OCI-LY3 (cell line): ENCODE measurements around the gene DOCK9.
A peak's percentile ranks its signal among the peaks of the same experiment; 100 is the strongest.

Experiments used
- H2AFZ ChIP-seq: fragments of 200-600, 300-600 bp; shearing (Covaris generic); 2 replicates; pipeline ENCODE4 v1.6.0; 2014; ENCODE audit warnings: antibody characterized with exemption, low read depth, low read length
- H3K27ac ChIP-seq: fragments of 200-600, 300-600 bp; sonication (generic); 2 replicates; pipeline ENCODE4 v1.5.1; 2014; ENCODE audit warnings: mild to moderate bottlenecking, low read length, moderate library complexity, mixed read lengths
- H3K27me3 ChIP-seq: fragments of 200-600, 300-600 bp; sonication (generic); 2 replicates; pipeline ENCODE4 v1.6.1; 2014; ENCODE audit warnings: low read depth, low read length, mixed read lengths
- H3K36me3 ChIP-seq: fragments of 200-600, 300-600 bp; sonication (generic); replicated peaks from 2 replicates; pipeline ENCODE3; 2014; ENCODE audit warnings: low read depth, low read length, mixed read lengths
- H3K4me1 ChIP-seq: fragments of 300-600, 200-600 bp; sonication (generic); 2 replicates; pipeline ENCODE4 v1.6.1; 2014; ENCODE audit warnings: low read length, mixed read lengths
- H3K4me2 ChIP-seq: fragments of 200-600, 300-600 bp; sonication (generic); 2 replicates; pipeline ENCODE4 v1.6.1; 2014; ENCODE audit warnings: low read length, mixed read lengths
- H3K4me3 ChIP-seq: fragments of 300-600, 200-600 bp; sonication (generic); 2 replicates; pipeline ENCODE4 v1.5.1; 2014; ENCODE audit warnings: antibody characterized with exemption, mild to moderate bottlenecking, low read length, moderate library complexity
- H3K79me2 ChIP-seq: fragments of 300-600, 200-600 bp; shearing (Covaris generic); 2 replicates; pipeline ENCODE4 v1.6.1; 2014; ENCODE audit warnings: mild to moderate bottlenecking, low read length, mixed read lengths
- H3K9ac ChIP-seq: fragments of 300-600, 200-600 bp; shearing (Covaris generic); 2 replicates; pipeline ENCODE4 v1.6.0; 2014; ENCODE audit warnings: mild to moderate bottlenecking, low read length, moderate library complexity
- H3K9me3 ChIP-seq: fragments of 200-600, 300-600 bp; shearing (Covaris generic); 2 replicates; pipeline ENCODE4 v1.6.1; 2014; ENCODE audit warnings: low read length, mixed read lengths; ENCODE audit not compliant: insufficient read depth
- H4K20me1 ChIP-seq: fragments of 200-600, 300-600 bp; sonication (generic); 2 replicates; pipeline ENCODE4 v1.6.1; 2016; ENCODE audit warnings: low read length, mixed read lengths; ENCODE audit not compliant: insufficient read depth
- EZH2phosphoT487 ChIP-seq: fragments of 200-600 bp; shearing (Covaris generic); IDR thresholded peaks from 2 replicates; pipeline ENCODE4 v1.6.1; 2018; ENCODE audit warnings: antibody characterized with exemption, mixed run types, low read depth
- TF ChIP-seq, protein P1 (sequence below): fragments of 200-600, 300-600 bp; sonication (generic); IDR thresholded peaks from 2 replicates; pipeline ENCODE4 v1.5.1; 2014; ENCODE audit warnings: antibody characterized with exemption, low read length, low read depth

DOCK9 gene

DNA sequence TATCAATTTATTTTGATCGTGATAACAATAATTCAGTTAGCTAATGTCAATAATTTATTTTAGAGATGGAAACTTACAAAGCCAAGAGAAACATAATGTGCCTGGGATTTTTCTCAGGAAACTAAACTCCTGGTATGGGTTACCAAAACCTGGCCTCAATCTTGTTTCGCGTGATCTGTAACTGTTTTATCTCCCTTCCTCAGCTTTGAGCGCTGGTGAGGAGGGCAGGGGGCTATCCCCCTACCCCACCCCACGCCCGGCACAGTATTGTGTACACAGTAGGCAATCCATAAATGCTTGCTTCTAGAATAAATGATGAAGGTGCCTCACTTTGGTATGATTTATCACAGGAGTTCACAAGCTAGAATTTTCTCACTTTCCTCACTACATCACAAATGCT lies 7.7 kb upstream of the DOCK9 start:
- Histone ChIP-seq H3K36me3 (no peaks in the 10 kb centered on the region), H3K27me3 (0 out of 2 replicates have a peak, but pooled peaks cover 2% of the 10 kb centered on the region), H3K9ac (no peak overlapping the region), H3K4me1 (peaks cover 20% of the 10 kb centered on the region), H2AFZ (no peak overlapping the region), H4K20me1 (no peaks in the 10 kb centered on the region), H3K4me2 (no peak overlapping the region), H3K4me3 (no peak overlapping the region), H3K27ac (no peak overlapping the region), H3K9me3 (no peaks in the 10 kb centered on the region), H3K79me2 (no peaks in the 10 kb centered on the region)
- no peak for TF ChIP-seq EZH2phosphoT487
- TF ChIP-seq, protein P1, sequence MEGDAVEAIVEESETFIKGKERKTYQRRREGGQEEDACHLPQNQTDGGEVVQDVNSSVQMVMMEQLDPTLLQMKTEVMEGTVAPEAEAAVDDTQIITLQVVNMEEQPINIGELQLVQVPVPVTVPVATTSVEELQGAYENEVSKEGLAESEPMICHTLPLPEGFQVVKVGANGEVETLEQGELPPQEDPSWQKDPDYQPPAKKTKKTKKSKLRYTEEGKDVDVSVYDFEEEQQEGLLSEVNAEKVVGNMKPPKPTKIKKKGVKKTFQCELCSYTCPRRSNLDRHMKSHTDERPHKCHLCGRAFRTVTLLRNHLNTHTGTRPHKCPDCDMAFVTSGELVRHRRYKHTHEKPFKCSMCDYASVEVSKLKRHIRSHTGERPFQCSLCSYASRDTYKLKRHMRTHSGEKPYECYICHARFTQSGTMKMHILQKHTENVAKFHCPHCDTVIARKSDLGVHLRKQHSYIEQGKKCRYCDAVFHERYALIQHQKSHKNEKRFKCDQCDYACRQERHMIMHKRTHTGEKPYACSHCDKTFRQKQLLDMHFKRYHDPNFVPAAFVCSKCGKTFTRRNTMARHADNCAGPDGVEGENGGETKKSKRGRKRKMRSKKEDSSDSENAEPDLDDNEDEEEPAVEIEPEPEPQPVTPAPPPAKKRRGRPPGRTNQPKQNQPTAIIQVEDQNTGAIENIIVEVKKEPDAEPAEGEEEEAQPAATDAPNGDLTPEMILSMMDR = no peak

DNA sequence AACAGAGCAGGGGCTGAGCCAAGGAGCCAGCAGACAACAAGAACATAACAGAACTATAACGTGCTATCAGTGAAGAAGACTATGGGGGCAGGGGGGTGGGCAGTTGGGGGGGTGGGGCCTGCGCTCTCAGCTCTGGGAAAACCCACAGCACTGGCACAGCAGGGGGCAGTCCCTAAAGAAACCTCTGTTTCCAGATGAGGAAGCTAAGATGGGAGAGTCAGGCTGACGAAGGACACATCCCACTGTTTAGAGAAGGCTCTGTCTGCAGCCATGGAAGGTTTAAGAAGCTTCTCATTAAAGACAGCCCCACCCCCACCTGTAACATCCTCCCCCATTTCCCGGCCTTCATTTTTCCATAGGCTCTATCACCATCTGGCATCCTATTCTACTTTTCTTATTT lies 7.1 kb upstream of the DOCK9 start:
- peak overlapping the region; percentile 4; the same call in 1 of the 2 replicates for H3K4me2 ChIP-seq
- H4K20me1 ChIP-seq = no peaks in the 10 kb centered on the region
- no peaks in the 10 kb centered on the region for H3K79me2 ChIP-seq
- no peak overlapping the region for H3K27ac ChIP-seq
- no peak overlapping the region for H3K9ac ChIP-seq
- peaks cover 20% of the 10 kb centered on the region for H3K4me1 ChIP-seq
- 0 out of 2 replicates have a peak, but pooled peaks cover under 1% of the 10 kb centered on the region for H3K27me3 ChIP-seq
- H3K9me3 ChIP-seq = no peaks in the 10 kb centered on the region
- H2AFZ ChIP-seq = no peak overlapping the region
- TF ChIP-seq, protein P1 = no peak
- no peak for TF ChIP-seq EZH2phosphoT487
- no peaks in the 10 kb centered on the region for H3K36me3 ChIP-seq
- H3K4me3 ChIP-seq = no peak overlapping the region

DNA sequence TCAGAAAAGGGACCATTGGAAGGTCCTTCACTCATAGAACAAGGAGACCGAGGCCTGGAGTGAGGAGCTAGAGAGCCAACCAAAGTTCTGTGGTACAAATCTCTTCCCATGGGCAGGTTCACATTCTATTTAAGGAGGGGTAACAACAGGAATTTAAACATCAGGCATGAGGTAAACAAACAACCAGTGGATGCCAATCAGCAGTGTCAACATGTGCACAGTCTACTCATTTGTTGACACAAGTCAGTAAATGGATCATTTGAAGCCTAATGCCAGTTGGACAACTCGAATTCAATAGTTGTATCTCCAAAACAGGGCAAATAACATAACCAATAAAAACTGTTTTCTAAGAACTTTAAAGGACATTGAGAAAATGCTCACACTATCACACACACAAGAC lies 6.3 kb upstream of the DOCK9 start:
- Histone ChIP-seq H3K4me2 (no peak overlapping the region), H3K4me3 (no peak overlapping the region), H3K9ac (no peak overlapping the region), H3K36me3 (no peaks in the 10 kb centered on the region), H4K20me1 (no peaks in the 10 kb centered on the region), H3K27ac (no peak overlapping the region), H3K9me3 (no peaks in the 10 kb centered on the region), H3K27me3 (no peaks in the 10 kb centered on the region), H3K79me2 (no peaks in the 10 kb centered on the region), H2AFZ (no peak overlapping the region), H3K4me1 (peaks cover 20% of the 10 kb centered on the region)
- no peak for TF ChIP-seq EZH2phosphoT487
- TF ChIP-seq, protein P1 = no peak

DNA sequence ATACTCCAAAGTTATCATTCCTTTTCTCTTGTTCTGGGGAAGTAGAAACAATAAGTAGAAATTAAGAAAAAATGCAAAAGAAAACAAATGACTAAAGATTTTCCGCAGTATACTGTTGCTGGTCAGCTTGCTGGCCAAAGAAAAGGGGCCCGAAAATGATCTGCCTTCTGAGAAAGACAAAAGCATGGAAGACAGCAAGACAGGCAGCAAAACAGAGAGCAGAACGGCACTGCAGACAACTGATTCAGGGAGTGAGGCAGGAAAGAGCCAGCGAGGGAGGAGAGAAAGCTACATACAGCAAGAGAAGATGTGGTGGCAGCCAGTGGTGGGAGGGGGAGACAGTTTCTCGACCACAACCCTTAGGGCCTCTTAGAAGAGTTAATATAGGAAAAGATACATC lies 5.3 kb upstream of the DOCK9 start:
- H3K36me3 ChIP-seq = no peaks in the 10 kb centered on the region
- H2AFZ ChIP-seq = no peak overlapping the region
- H3K27me3 ChIP-seq = no peaks in the 10 kb centered on the region
- no peaks in the 10 kb centered on the region for H3K9me3 ChIP-seq
- no peak overlapping the region for H3K9ac ChIP-seq
- no peak overlapping the region for H3K4me3 ChIP-seq
- H4K20me1 ChIP-seq = no peaks in the 10 kb centered on the region
- no peak overlapping the region for H3K27ac ChIP-seq
- H3K4me2 ChIP-seq = no peak overlapping the region
- TF ChIP-seq EZH2phosphoT487 = no peak
- TF ChIP-seq, protein P1 = no peak
- H3K4me1 ChIP-seq = peaks cover 20% of the 10 kb centered on the region
- no peaks in the 10 kb centered on the region for H3K79me2 ChIP-seq
